Colonic mucosa (tissue), 4 donors: ENCODE measurements around the gene PLAGL2. TPM values are rescaled to one million over a fixed set of nuclear protein-coding genes. Genes with fewer than 3 reads are reported as not detected.

Source experiments
- DNase-seq: peaks from one replicate; pipeline ENCODE4 v3.0.0-alpha.2; 2020
- H3K27ac ChIP-seq: fragments of 200-600 bp; one replicate; pipeline ENCODE4 v1.8.0; 2021
- H3K27me3 ChIP-seq: fragments of 200-600 bp; one replicate; pipeline ENCODE4 v1.8.0; 2021
- H3K36me3 ChIP-seq: fragments of 200-600 bp; one replicate; pipeline ENCODE4 v1.8.0; 2021
- H3K4me1 ChIP-seq: fragments of 200-600 bp; one replicate; pipeline ENCODE4 v1.8.0; 2021; ENCODE audit warnings: mild to moderate bottlenecking
- H3K4me3 ChIP-seq: fragments of 200-600 bp; one replicate; pipeline ENCODE4 v1.8.0; 2021
- H3K9ac ChIP-seq, 2 donors: one replicate each; pipeline ENCODE4 v1.7.0; 2013; ENCODE audit warnings: control low read depth in 2 of 2, low read depth in 2 of 2, low read length in 2 of 2
- H3K9me3 ChIP-seq: fragments of 200-600 bp; one replicate; pipeline ENCODE4 v1.8.0; 2021
- intact Hi-C: fragments of 100-400 bp; cut with DNase I; formaldehyde crosslinking; loops from one replicate; pipeline ENCODE4 v1.14.1; 2022
- total RNA-seq, 2 donors: library from RNA; stranded (reverse); fragmentation: NEBNext Ultra II Directional in 1 of 2; extraction: Animal tissue kit (Norgen Biotek cat#: 25700) in 1 of 2; gene quantifications; one replicate each; pipeline ENCODE4 v1.2.1, GENCODE V29; 2021
- TF ChIP-seq, protein P1 (sequence below): fragments of 200-600 bp; IDR thresholded peaks from one replicate; pipeline ENCODE4 v1.8.0; 2022; ENCODE audit warnings: antibody characterized with exemption, mild to moderate bottlenecking
- donor health status: healthy.
- donor health status: DM: no; HTN: no; CAD: no.
- donor health status: DM: no; HTN: no; CAD: no.

The PLAGL2 gene
- total RNA-seq, 2 donors from 2014 or later = 17.7 to 18.6 TPM

DNA sequence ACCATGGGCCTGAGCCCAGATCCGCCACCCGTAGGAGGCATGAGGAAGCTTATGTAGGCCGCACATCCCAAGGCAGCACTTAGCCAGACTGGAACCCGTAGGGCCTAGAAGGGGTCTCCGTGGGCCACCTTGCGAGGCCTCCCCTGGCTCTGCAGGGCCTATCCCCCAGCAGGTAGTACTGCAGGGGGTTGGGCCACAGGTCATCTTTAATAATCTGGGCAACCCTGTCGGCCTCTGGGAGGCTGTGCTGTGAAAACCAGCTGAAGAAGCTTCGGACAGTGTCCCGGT lies 18.5 kb downstream of the PLAGL2 start:
- no peaks in the 10 kb centered on the region for H3K27me3 ChIP-seq

DNA sequence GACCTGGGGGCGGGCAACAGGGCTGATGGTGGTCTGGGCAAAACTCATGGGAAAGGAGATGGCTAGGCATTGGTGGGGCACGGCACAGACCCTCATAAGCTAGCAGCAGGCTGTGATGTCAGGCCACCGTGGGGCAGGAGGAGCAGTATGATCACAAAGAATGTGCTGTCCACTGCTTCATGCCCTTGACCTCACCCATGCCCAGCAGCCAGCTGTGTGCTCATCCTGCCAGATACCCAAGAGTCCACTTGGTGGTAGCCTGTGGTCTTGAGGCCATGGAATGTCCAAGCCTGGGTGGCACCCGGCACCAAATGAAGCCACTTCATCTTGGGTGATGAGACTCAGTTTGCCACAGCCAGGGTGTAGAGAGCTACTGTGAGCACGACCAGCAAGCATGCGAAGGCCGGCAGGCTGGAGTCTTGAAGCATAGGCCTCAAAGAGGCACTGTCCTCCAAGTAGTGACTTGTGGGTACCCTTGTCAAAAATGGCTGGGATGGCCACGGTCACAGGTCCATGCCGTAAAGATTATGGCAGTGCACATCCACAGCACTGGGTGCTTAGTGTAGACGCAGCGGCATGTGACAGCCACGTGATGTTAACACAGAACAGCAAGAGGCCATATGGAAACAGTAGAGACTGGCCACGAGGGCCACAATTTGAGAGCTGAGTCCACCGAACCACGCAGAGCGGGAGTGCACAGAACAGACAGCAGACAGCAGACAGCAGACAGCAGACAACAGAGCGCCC lies 19.0 kb downstream of the PLAGL2 start:
- no peaks in the 10 kb centered on the region for H3K36me3 ChIP-seq
- no peaks in the 10 kb centered on the region for H3K9me3 ChIP-seq
- H3K4me3 ChIP-seq = no peak overlapping the region
- H3K4me1 ChIP-seq = peaks cover 7% of the 10 kb centered on the region
- no peaks in the 10 kb centered on the region for H3K27me3 ChIP-seq
- H3K27ac ChIP-seq = no peak overlapping the region
- TF ChIP-seq, protein P1, sequence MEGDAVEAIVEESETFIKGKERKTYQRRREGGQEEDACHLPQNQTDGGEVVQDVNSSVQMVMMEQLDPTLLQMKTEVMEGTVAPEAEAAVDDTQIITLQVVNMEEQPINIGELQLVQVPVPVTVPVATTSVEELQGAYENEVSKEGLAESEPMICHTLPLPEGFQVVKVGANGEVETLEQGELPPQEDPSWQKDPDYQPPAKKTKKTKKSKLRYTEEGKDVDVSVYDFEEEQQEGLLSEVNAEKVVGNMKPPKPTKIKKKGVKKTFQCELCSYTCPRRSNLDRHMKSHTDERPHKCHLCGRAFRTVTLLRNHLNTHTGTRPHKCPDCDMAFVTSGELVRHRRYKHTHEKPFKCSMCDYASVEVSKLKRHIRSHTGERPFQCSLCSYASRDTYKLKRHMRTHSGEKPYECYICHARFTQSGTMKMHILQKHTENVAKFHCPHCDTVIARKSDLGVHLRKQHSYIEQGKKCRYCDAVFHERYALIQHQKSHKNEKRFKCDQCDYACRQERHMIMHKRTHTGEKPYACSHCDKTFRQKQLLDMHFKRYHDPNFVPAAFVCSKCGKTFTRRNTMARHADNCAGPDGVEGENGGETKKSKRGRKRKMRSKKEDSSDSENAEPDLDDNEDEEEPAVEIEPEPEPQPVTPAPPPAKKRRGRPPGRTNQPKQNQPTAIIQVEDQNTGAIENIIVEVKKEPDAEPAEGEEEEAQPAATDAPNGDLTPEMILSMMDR = no peak
- no peak overlapping the region for H3K9ac ChIP-seq
- intact Hi-C loops = no loop called here
- DNase-seq = no peak

More for the DNA sequence above, 18.5 kb downstream of the PLAGL2 start:
- Histone ChIP-seq H3K36me3 (no peaks in the 10 kb centered on the region), H3K27ac (no peak overlapping the region), H3K9ac (peak overlapping the region; percentile 73 to 86), H3K9me3 (no peaks in the 10 kb centered on the region), H3K4me3 (peak overlapping the region; percentile 58), H3K4me1 (peaks cover 7% of the 10 kb centered on the region)
- TF ChIP-seq, protein P1 = no peak
- no peak for DNase-seq
- intact Hi-C loops = no loop called here

DNA sequence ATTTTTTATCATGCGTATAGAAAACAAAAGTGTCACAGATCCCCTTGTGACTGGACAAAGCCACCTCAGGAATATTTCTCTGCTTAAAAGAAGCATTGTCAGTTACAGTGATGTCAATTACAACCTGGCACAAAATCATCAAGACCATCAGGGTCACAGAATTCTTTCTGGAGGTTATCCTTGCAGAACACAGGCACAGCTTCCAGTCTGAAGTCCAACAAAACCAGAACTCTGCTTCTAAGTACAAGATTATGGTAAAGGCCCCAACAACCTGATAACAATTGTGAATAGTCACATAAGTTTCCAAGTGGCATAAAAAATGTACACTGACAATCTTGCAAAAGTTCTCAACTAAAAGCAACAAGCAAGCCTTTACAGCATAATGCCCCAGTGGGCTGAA lies 21.0 kb downstream of the PLAGL2 start:
- Histone ChIP-seq H3K9me3 (no peaks in the 10 kb centered on the region), H3K9ac (no peak overlapping the region), H3K36me3 (no peaks in the 10 kb centered on the region), H3K27ac (no peak overlapping the region), H3K27me3 (no peaks in the 10 kb centered on the region), H3K4me3 (no peak overlapping the region), H3K4me1 (peaks cover 7% of the 10 kb centered on the region)
- no peak for DNase-seq
- TF ChIP-seq, protein P1 = no peak
- intact Hi-C loops = no loop called here

DNA sequence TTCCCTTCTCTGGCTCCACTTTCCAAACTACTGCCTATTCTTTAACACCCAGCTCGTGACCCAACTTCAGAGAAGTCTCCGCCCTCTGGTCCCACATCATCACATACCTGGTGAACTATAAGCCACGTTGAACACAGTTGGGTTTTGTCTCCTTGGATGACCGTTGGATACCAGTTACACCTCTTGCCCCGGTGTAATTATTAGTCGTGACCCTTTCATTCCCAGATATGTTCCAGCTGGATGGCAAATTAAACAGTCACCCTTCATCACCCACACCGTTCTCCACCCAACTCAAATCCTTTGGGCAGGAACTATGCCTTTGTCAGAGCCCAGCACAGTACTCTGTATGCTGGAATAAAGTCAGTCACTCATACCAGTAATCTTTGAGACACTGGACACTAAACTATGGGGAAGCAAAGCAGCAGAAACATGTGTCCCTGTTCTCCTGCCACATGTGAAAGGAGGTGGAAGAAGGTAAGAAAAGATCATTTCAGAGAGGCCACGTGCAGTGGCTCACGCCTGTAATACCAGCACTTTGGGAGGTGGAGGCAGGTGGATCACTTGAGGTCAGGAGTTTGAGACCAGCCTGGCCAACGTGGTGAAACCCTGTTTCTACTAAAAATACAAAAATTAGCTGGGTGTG lies 22.5 kb downstream of the PLAGL2 start:
- Histone ChIP-seq H3K27me3 (no peaks in the 10 kb centered on the region), H3K4me3 (no peak overlapping the region), H3K36me3 (no peaks in the 10 kb centered on the region), H3K9me3 (no peaks in the 10 kb centered on the region), H3K9ac (no peak overlapping the region), H3K27ac (no peak overlapping the region), H3K4me1 (peaks cover 7% of the 10 kb centered on the region)
- intact Hi-C loops = no loop called here
- no peak for DNase-seq
- TF ChIP-seq, protein P1 = no peak

DNA sequence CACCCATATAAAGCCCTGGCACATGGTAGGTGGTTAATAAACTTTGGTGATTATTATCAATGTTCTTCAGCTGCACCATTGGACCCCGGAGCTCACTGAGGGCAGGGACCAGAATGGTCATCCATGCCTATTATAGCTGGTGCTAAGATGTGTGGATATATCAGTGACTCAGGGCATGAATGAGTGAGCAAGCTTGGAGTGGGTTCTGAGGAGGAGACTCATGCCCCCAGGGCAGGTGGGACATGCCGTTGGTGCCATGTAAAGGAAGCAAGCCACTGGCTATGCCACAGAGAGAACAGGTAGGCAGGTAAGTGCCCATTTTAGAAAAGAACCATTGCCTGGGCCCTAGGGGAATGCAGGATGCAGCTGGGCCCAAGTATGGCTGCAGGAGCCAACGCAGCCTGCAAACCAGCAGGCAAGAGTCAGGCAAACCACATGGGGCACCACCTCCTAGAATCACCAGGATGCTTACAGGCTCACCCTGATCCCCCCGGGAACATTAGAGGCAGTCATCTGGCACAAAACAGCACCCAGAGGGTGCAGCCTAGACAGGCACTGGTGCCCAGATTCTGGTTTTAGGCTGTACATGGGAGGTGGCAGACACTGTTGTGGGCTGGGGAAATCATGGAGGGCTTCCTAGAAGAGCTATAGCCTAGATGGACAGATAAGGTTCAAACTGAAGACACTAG lies 23.5 kb downstream of the PLAGL2 start:
- TF ChIP-seq, protein P1 = no peak
- H3K9ac ChIP-seq = no peak overlapping the region
- no peak overlapping the region for H3K27ac ChIP-seq
- intact Hi-C loops = no loop called here
- H3K9me3 ChIP-seq = no peaks in the 10 kb centered on the region
- H3K36me3 ChIP-seq = no peaks in the 10 kb centered on the region
- no peak for DNase-seq
- H3K4me3 ChIP-seq = no peak overlapping the region
- H3K4me1 ChIP-seq = peaks cover 2% of the 10 kb centered on the region
- H3K27me3 ChIP-seq = no peaks in the 10 kb centered on the region
